ENCODE data around the gene LRRC14B. TPM values are rescaled to one million over a fixed set of nuclear protein-coding genes. Genes with fewer than 3 reads are reported as not detected.

Gene LRRC14B
- total RNA-seq, 1 experiment from 2014 or later = 0.82 TPM

- Histone ChIP-seq H3K36me3 (ENCODE audit: control insufficient read depth, insufficient read depth, low read length) (no peaks in the 10 kb centered on the region), H3K4me1 (ENCODE audit: control insufficient read depth, insufficient read depth, low read length) (no peaks in the 10 kb centered on the region), H3K4me3 (ENCODE audit: low read depth in 2 of 2, low read length in 2 of 2) (no peak overlapping the region), H3K27ac (ENCODE audit: low read length) (no peak overlapping the region), H3K27me3 (ENCODE audit: control insufficient read depth, insufficient read depth, low read length) (no peaks in the 10 kb centered on the region), H3K9me3 (ENCODE audit: control insufficient read depth, insufficient read depth, low read depth, low read length) (no peaks in the 10 kb centered on the region)
- intact Hi-C loops (cut with micrococcal nuclease; ENCODE audit: unreplicated experiment) = no loop called here
- no peak for DNase-seq (ENCODE audit: low read depth, low spot score)
- BruUV-seq (replicated peaks) = no TSS peak
- CTCF ChIA-PET = interaction anchor here (1.0 kb wide), 1 partner anchor 65 kb away, joined by 4 read pairs; no protein-coding TSS in a partner anchor
- in situ Hi-C loops (cut with HindIII; ENCODE audit: low pct_unique_long_range_greater_than_20kb, low sequenced_read_pairs) = no loop called here
- ATAC-seq = no peak
- TF ChIP-seq, protein P1, sequence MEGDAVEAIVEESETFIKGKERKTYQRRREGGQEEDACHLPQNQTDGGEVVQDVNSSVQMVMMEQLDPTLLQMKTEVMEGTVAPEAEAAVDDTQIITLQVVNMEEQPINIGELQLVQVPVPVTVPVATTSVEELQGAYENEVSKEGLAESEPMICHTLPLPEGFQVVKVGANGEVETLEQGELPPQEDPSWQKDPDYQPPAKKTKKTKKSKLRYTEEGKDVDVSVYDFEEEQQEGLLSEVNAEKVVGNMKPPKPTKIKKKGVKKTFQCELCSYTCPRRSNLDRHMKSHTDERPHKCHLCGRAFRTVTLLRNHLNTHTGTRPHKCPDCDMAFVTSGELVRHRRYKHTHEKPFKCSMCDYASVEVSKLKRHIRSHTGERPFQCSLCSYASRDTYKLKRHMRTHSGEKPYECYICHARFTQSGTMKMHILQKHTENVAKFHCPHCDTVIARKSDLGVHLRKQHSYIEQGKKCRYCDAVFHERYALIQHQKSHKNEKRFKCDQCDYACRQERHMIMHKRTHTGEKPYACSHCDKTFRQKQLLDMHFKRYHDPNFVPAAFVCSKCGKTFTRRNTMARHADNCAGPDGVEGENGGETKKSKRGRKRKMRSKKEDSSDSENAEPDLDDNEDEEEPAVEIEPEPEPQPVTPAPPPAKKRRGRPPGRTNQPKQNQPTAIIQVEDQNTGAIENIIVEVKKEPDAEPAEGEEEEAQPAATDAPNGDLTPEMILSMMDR (IDR thresholded peaks at IDR 0.05) = no peak
- TF ChIP-seq, protein P2, sequence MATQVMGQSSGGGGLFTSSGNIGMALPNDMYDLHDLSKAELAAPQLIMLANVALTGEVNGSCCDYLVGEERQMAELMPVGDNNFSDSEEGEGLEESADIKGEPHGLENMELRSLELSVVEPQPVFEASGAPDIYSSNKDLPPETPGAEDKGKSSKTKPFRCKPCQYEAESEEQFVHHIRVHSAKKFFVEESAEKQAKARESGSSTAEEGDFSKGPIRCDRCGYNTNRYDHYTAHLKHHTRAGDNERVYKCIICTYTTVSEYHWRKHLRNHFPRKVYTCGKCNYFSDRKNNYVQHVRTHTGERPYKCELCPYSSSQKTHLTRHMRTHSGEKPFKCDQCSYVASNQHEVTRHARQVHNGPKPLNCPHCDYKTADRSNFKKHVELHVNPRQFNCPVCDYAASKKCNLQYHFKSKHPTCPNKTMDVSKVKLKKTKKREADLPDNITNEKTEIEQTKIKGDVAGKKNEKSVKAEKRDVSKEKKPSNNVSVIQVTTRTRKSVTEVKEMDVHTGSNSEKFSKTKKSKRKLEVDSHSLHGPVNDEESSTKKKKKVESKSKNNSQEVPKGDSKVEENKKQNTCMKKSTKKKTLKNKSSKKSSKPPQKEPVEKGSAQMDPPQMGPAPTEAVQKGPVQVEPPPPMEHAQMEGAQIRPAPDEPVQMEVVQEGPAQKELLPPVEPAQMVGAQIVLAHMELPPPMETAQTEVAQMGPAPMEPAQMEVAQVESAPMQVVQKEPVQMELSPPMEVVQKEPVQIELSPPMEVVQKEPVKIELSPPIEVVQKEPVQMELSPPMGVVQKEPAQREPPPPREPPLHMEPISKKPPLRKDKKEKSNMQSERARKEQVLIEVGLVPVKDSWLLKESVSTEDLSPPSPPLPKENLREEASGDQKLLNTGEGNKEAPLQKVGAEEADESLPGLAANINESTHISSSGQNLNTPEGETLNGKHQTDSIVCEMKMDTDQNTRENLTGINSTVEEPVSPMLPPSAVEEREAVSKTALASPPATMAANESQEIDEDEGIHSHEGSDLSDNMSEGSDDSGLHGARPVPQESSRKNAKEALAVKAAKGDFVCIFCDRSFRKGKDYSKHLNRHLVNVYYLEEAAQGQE (IDR thresholded peaks at IDR 0.05; ENCODE audit: insufficient read depth in 1 of 2, low read depth in 2 of 2, low read length in 1 of 2) = no peak
- TF ChIP-seq POLR2AphosphoS5 (IDR thresholded peaks at IDR 0.05; ENCODE audit: low read depth, low read length) (no peak), SIN3A (IDR thresholded peaks at IDR 0.05; ENCODE audit: borderline replicate concordance, insufficient read depth, low read depth, low read length) (no peak)
- POLR2A ChIA-PET = no interaction called here
Observed at GRCh38 chr5:155651-156410, 35.5 kb upstream of the LRRC14B start.

- Histone ChIP-seq H3K4me1 (ENCODE audit: control insufficient read depth, insufficient read depth, low read length) (no peaks in the 10 kb centered on the region), H3K27me3 (ENCODE audit: control insufficient read depth, insufficient read depth, low read length) (no peaks in the 10 kb centered on the region), H3K9me3 (ENCODE audit: control insufficient read depth, insufficient read depth, low read depth, low read length) (no peaks in the 10 kb centered on the region), H3K27ac (ENCODE audit: low read length) (no peak overlapping the region), H3K36me3 (ENCODE audit: control insufficient read depth, insufficient read depth, low read length) (no peaks in the 10 kb centered on the region), H3K4me3 (ENCODE audit: low read depth in 2 of 2, low read length in 2 of 2) (no peak overlapping the region)
- no TSS peak for BruUV-seq (replicated peaks)
- ChIA-PET CTCF (interaction anchor here (1.0 kb wide), 1 partner anchor 66 kb away, joined by 4 read pairs; no protein-coding TSS in a partner anchor), POLR2A (no interaction called here)
- DNase-seq (ENCODE audit: low read depth, low spot score) = no peak
- TF ChIP-seq POLR2AphosphoS5 (IDR thresholded peaks at IDR 0.05; ENCODE audit: low read depth, low read length) (no peak), TCF7L2 (IDR thresholded peaks at IDR 0.05; ENCODE audit: low read depth, low read length) (no peak), SIN3A (IDR thresholded peaks at IDR 0.05; ENCODE audit: borderline replicate concordance, insufficient read depth, low read depth, low read length) (no peak)
- TF ChIP-seq, protein P2 (IDR thresholded peaks at IDR 0.05; ENCODE audit: insufficient read depth in 1 of 2, low read depth in 2 of 2, low read length in 1 of 2) = no peak
- TF ChIP-seq, protein P1 (IDR thresholded peaks at IDR 0.05) = no peak
- in situ Hi-C loops (cut with HindIII; ENCODE audit: low pct_unique_long_range_greater_than_20kb, low sequenced_read_pairs) = no loop called here
- ATAC-seq = 0 out of 2 replicates have a peak, but pooled peaks have one; percentile 5
- intact Hi-C loops (cut with micrococcal nuclease; ENCODE audit: unreplicated experiment) = no loop called here
Observed at GRCh38 chr5:156411-157072, 34.8 kb upstream of the LRRC14B start.
